ENCODE results near the gene RBFOX1.

The RBFOX1 gene

GRCh38 chr16:7526736-7527135 lies 194.1 kb downstream of the RBFOX1 start:
- no peak for DNase-seq (ENCODE audit: low spot score)

- no peak for DNase-seq (ENCODE audit: low spot score)
These were observed 199.9 kb downstream of the RBFOX1 start for GRCh38 chr16:7532534-7532933.

GRCh38 chr16:7534749-7535148 lies 202.1 kb downstream of the RBFOX1 start:
- DNase-seq (ENCODE audit: low spot score) = no peak

GRCh38 chr16:7541026-7541425 lies 208.4 kb downstream of the RBFOX1 start:
- no peak for DNase-seq (ENCODE audit: low spot score)

GRCh38 chr16:7545251-7545650 lies 212.6 kb downstream of the RBFOX1 start:
- no peak for DNase-seq (ENCODE audit: low spot score)

DNA sequence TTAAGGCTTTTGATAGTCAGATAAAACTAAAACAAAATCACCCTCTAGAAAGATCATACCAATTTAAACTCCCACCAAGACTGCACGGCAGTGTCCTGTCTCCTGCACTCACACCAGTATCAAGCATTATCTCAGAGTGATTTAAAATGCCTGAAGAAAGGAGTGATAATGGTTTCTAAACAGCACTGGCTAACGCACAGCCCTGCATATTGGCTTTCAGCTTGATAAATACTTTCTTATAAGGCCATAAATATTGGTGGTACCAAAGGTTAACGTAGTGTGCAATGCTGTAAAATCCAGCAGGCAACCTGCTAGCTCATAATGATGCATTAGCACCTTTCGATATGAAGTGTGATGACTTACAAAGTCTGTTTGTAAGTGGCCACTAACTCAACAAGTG lies 214.3 kb downstream of the RBFOX1 start:
- DNase-seq (ENCODE audit: low spot score) = no peak

DNA sequence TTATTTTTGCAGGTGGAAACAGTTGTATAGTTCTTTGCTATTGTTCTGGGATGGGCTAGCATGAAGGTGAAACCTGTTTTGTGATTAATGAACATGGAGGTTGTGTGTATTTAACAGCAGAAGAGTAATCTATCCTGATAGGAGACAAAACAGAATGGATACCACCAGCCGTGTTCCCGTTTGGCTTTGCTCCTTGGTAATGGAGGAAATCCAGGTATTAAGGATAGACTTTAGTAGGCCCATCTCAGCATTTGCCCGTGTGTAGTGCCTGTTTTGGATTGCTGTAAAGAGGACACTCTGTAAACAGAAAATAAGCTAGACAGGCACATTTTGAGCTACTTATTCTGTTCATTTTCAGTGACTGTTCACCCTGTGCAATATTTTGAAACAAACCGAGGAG lies 215.1 kb downstream of the RBFOX1 start:
- DNase-seq (ENCODE audit: low spot score) = no peak

GRCh38 chr16:7548796-7549318 lies 216.2 kb downstream of the RBFOX1 start:
- DNase-seq (ENCODE audit: low spot score) = no peak

- DNase-seq (ENCODE audit: low spot score) = no peak
These were observed 217.5 kb downstream of the RBFOX1 start for GRCh38 chr16:7550096-7550495.

DNA sequence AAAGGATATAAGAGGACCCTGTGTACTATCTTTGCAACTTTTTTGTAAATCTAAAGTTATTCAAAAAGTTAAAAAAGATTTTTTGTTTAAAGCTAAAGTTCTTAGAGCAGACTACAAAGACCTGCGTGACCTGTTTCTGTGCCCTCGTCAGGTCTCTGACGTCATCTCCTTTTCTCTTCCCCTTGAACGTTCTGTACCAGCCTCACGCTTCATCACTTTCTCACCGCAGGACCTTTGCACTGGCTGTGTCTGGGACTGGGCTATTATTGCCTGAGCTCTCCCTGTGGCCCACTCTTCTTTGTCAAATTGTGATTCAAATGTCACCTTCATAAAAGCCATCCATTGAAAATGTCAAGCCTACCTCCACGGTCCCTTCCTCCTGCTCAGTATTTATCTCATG lies 222.8 kb downstream of the RBFOX1 start:
- no peak for DNase-seq (ENCODE audit: low spot score)

- DNase-seq (ENCODE audit: low spot score) = no peak
These were observed 229.3 kb downstream of the RBFOX1 start for GRCh38 chr16:7561908-7562405.

DNA sequence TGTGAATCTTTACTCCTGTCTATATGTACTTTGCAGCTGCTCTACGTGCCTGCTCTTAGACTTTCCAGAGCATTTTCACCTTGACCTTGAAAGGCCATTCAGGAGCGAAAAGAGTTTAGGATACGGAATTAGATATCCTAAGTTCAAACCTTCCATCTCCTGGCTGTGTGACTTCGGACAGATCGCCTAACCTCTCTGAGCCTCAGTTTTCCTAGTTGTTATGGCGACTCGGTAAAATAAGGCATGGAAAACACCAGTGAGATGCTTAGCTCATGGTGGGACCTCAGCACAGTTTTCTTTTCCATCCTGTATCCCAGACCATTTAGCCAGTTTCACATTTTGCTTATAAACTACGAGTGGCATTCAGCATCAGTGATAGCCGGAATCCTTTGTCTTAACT lies 233.7 kb downstream of the RBFOX1 start:
- DNase-seq (ENCODE audit: low spot score) = no peak

DNA sequence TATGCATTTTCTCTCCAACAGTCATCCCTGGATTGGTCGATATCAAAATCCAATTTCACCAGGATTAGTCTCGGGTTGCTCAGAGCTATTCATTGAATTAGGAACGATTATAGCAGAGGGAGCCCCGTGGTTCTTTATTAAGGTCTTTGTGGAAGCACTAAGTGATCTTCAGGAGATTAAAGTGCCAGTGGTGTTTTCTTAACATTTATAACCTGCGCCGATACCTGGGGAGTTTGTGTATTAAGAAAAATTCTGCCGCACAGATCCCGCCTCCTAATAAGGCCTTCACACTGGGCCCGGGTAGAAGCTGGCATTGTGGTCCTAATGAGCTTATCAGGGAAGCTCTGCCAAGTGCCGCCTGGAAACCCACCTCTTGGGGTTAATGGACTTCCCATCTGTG lies 238.7 kb downstream of the RBFOX1 start:
- no peak for DNase-seq (ENCODE audit: low spot score)

DNA sequence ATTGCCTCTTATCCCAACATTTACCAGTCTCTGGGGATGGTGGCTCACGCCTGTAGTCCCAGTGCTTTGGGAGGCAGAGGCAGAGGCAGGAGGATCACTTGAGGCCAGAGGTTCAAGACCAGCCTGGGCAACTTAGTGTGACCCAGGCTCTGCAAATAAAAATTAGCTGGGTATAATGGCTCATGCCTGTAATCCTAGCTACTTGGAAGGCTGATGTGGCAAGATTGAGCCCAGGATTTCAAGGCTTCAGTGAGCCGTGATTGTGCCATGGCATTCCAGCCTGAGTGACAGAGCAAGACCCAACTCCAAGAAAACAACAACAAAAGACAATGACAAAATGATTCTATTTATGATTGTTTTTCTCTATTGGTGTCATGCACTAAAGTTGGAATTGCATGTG lies 244.9 kb downstream of the RBFOX1 start:
- no peak for DNase-seq (ENCODE audit: low spot score)

DNA sequence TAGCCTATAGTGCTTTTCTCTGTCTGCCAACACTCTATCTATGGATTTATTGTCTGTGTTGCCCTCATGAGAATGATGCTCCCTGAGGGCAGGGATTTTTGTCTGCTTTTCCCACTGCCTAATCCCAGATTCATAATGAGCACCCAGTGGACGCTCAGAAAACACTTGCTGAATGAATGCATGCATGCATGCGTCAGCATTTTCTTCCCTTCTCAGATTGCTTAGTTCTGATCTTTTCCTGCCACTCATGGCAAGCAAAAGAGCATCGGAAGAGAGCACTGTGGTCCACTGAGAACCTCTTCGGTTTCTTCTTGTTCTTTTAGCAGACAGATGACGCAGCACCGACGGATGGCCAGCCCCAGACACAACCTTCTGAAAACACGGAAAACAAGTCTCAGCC lies 246.8 kb downstream of the RBFOX1 start:
- DNase-seq (ENCODE audit: low spot score) = no peak

DNA sequence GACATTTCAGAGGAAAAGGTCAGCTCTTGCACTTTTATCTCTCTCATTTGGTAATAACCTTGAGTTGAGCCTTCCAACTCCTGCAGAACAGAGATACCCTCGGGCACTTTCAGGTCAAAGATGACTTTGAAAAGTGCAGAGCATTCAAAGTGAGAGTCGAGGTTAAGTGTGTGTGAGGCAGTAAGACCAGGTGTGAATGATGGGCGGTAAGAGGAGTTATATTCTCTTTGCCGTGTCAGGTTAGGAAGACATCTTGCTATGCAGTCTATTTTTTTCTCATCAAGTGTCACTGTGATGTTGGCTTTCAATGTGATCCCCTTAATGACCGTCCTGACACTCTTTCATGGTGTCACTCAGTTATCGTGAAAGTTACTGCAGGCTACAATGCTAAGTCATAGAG lies 248.5 kb downstream of the RBFOX1 start:
- no peak for DNase-seq (ENCODE audit: low spot score)

- DNase-seq (ENCODE audit: low spot score) = no peak
These were observed 250.8 kb downstream of the RBFOX1 start for GRCh38 chr16:7583396-7583795.

DNA sequence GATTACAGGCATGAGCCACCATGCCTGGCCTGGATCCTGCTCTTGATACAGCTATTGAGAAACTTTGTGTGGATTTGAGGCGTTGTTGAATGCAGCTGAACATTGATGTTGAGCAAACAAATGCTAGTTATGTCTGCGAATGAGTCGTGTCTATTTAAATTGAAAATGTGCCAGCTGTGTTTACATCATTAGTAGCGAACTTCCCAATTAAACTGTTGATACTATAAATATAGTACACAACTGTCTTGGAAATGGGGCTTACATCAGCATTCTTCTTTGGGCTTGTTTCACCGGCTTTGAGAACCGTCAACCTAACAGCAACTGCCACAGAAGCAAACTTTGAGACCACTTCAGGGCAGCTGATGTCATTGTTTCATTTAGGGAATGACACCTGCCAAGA lies 251.9 kb downstream of the RBFOX1 start:
- DNase-seq (ENCODE audit: low spot score) = no peak

DNA sequence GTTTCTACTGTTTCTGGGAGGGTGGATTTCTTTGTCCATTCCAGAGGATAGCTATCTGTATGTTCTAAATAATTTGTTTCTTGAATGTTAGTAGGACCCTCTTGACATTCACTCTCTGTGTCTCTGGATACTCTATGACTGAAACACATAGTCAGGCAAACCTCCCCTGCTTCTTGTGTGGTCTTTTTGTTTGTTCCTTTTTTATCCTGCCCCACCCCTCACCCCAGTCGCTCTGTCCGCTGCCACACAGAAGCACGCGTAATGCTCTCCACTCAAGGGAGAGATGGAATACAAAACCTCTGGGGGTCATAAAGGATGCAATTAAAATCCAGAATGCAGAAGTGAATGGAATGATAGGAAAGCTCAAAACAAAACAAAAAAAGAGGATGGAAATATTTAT lies 253.1 kb downstream of the RBFOX1 start:
- no peak for DNase-seq (ENCODE audit: low spot score)

GRCh38 chr16:7590934-7591333 lies 258.3 kb downstream of the RBFOX1 start:
- DNase-seq (ENCODE audit: low spot score) = no peak

GRCh38 chr16:7596308-7596707 lies 263.7 kb downstream of the RBFOX1 start:
- DNase-seq (ENCODE audit: low spot score) = no peak

GRCh38 chr16:7597677-7598076 lies 265.0 kb downstream of the RBFOX1 start:
- DNase-seq (ENCODE audit: low spot score) = no peak

GRCh38 chr16:7601100-7601499 lies 268.5 kb downstream of the RBFOX1 start:
- DNase-seq (ENCODE audit: low spot score) = no peak

- no peak for DNase-seq (ENCODE audit: low spot score)
These were observed 269.8 kb downstream of the RBFOX1 start for GRCh38 chr16:7602291-7602950.
